ENCODE measurements around the gene EHD4.

GRCh38 chr15:41888662-41889253 is 83.6 kb downstream of the EHD4 start:
- TF ChIP-seq CTCF (IDR thresholded peaks at IDR 0.05; ENCODE audit: low read depth, low read length) (no peak), EZH2phosphoT487 (IDR thresholded peaks at IDR 0.05; ENCODE audit: low read depth) (no peak)
